H1 (cell line): ENCODE results near the gene C10orf95. TPM values are rescaled to one million over a fixed set of nuclear protein-coding genes. Genes with fewer than 3 reads are reported as not detected.

ENCODE experiments used
- CTCF ChIA-PET: fragments of 300-600 bp; sonication (Branson Sonifier 250); formaldehyde crosslinking; loops from one replicate; lab custom pipeline; 2021; ENCODE audit not compliant: partially characterized antibody; lab: Charles Lee
- POLR2A ChIA-PET: fragments of 300-600 bp; sonication (Branson Sonifier 250); formaldehyde crosslinking; loops from one replicate; lab custom pipeline; 2021; ENCODE audit warnings: inconsistent platforms; ENCODE audit not compliant: partially characterized antibody; lab: Charles Lee
- DNase-seq, 2 experiments: peaks; one replicate each; pipeline versions ENCODE4 v3.0.0 to v3.0.0-alpha.2; 2010 to 2022; ENCODE audit warnings: low spot score in 2 of 2, low read depth in 1 of 2, mixed read lengths in 1 of 2
- FAIRE-seq: peaks from 2 replicates; lab custom pipeline; 2011; peaks lifted over from hg19 to GRCh38; lab: Jason Lieb, UNC
- H2AFZ ChIP-seq: 2 replicates; pipeline ENCODE4 v1.8.1; 2012; ENCODE audit warnings: low read length, inconsistent platforms
- H2AK5ac ChIP-seq: 2 replicates; pipeline ENCODE4 v1.6.1; 2013; ENCODE audit warnings: low read depth, low read length
- H2BK120ac ChIP-seq: replicated peaks from 2 replicates; pipeline ENCODE3; 2013; ENCODE audit warnings: low read depth, low read length, inconsistent platforms
- H2BK12ac ChIP-seq: 2 replicates; pipeline ENCODE4 v1.6.1; 2013; ENCODE audit warnings: low read depth, low read length
- H2BK15ac ChIP-seq: 2 replicates; pipeline ENCODE4 v1.6.1; 2013; ENCODE audit warnings: low read length
- H2BK20ac ChIP-seq: 2 replicates; pipeline ENCODE4 v1.6.1; 2013; ENCODE audit warnings: low read length
- H2BK5ac ChIP-seq: 2 replicates; pipeline ENCODE4 v1.6.1; 2013; ENCODE audit warnings: low read depth, low read length
- H3K14ac ChIP-seq: 2 replicates; pipeline ENCODE4 v1.6.1; 2013; ENCODE audit warnings: inconsistent platforms; ENCODE audit not compliant: insufficient read length
- H3K18ac ChIP-seq: 2 replicates; pipeline ENCODE4 v1.6.1; 2013; ENCODE audit warnings: low read length; ENCODE audit errors: extremely low read depth
- H3K23ac ChIP-seq: 2 replicates; pipeline ENCODE4 v1.6.1; 2013; ENCODE audit warnings: inconsistent platforms; ENCODE audit not compliant: insufficient read length
- H3K23me2 ChIP-seq: 2 replicates; pipeline ENCODE4 v1.6.1; 2013; ENCODE audit warnings: low read depth, low read length
- H3K27ac ChIP-seq: 2 replicates; pipeline ENCODE4 v1.6.1; 2011; ENCODE audit warnings: low read depth, low read length, inconsistent platforms
- H3K27me3 ChIP-seq, 4 experiments: replicated peaks in 1 of 4; 1 replicate in 1 of 4; 2 replicates in 3 of 4; pipeline versions ENCODE4 v1.6.1 to v1.8.1; 2011 to 2013; ENCODE audit warnings: low read length in 3 of 4, mild to moderate bottlenecking in 3 of 4, inconsistent platforms in 2 of 4, mixed read lengths in 2 of 4, moderate library complexity in 1 of 4; ENCODE audit not compliant: control insufficient read depth in 3 of 4, insufficient read depth in 3 of 4; ENCODE audit errors: extremely low read depth in 1 of 4
- H3K36me3 ChIP-seq, 4 experiments: 2 replicates each; pipeline versions ENCODE4 v1.6.1 to v1.8.1; 2011 to 2013; ENCODE audit warnings: mild to moderate bottlenecking in 4 of 4, low read length in 3 of 4, moderate library complexity in 2 of 4, control low read depth in 1 of 4, inconsistent platforms in 1 of 4; ENCODE audit not compliant: insufficient read depth in 4 of 4, control insufficient read depth in 2 of 4
- H3K4ac ChIP-seq: replicated peaks from 2 replicates; pipeline ENCODE3; 2013; ENCODE audit warnings: low read length, low read depth, mixed read lengths, inconsistent platforms; ENCODE audit not compliant: insufficient read length
- H3K4me1 ChIP-seq, 4 experiments: replicated peaks in 1 of 4; 1 replicate in 1 of 4; 2 replicates in 3 of 4; pipeline versions ENCODE4 v1.6.1 to v1.8.1; 2011 to 2013; ENCODE audit warnings: low read length in 3 of 4, inconsistent platforms in 2 of 4, mixed read lengths in 1 of 4; ENCODE audit not compliant: insufficient read depth in 4 of 4, control insufficient read depth in 3 of 4
- H3K4me2 ChIP-seq, 2 experiments: 2 replicates each; pipeline versions ENCODE4 v1.6.1 to v1.8.1; 2011 to 2013; ENCODE audit warnings: low read depth in 2 of 2, low read length in 2 of 2, control low read depth in 1 of 2, inconsistent platforms in 1 of 2, mild to moderate bottlenecking in 1 of 2; ENCODE audit not compliant: insufficient read depth in 1 of 2
- H3K4me3 ChIP-seq, 4 experiments: fragments of 200-600, 300-600 bp in 1 of 4; sonication (generic), shearing (Covaris generic), sonication (Bioruptor Twin) in 1 of 4; 2 replicates each; pipeline versions ENCODE4 v1.5.1 to v1.8.1; 2011 to 2016; ENCODE audit warnings: low read length in 4 of 4, low read depth in 3 of 4, control low read depth in 2 of 4, inconsistent platforms in 2 of 4, mild to moderate bottlenecking in 2 of 4, mixed read lengths in 1 of 4, moderate library complexity in 1 of 4; ENCODE audit not compliant: insufficient read depth in 2 of 4; ENCODE audit errors: extremely low read depth in 1 of 4
- H3K56ac ChIP-seq: replicated peaks from 2 replicates; pipeline ENCODE3; 2013; ENCODE audit warnings: low read depth, mild to moderate bottlenecking, mixed read lengths, low read length, inconsistent platforms; ENCODE audit not compliant: insufficient read length
- H3K79me1 ChIP-seq: 2 replicates; pipeline ENCODE4 v1.6.1; 2013; ENCODE audit warnings: low read depth, low read length, control low read depth
- H3K79me2 ChIP-seq, 2 experiments: 2 replicates each; pipeline versions ENCODE4 v1.6.1 to v1.8.1; 2012 to 2013; ENCODE audit warnings: low read length in 2 of 2, mild to moderate bottlenecking in 2 of 2, inconsistent platforms in 1 of 2; ENCODE audit not compliant: insufficient read depth in 2 of 2, control insufficient read depth in 1 of 2
- H3K9ac ChIP-seq, 4 experiments: replicated peaks in 1 of 4; 1 replicate in 1 of 4; 2 replicates in 3 of 4; pipeline versions ENCODE4 v1.6.1 to v1.8.1; 2011 to 2013; ENCODE audit warnings: low read depth in 3 of 4, low read length in 3 of 4, control low read depth in 2 of 4, mild to moderate bottlenecking in 2 of 4, moderate library complexity in 2 of 4, inconsistent platforms in 1 of 4; ENCODE audit errors: extremely low read depth in 1 of 4
- H3K9me3 ChIP-seq, 2 experiments: 2 replicates each; pipeline versions ENCODE4 v1.6.1 to v1.8.1; 2012 to 2013; ENCODE audit warnings: mild to moderate bottlenecking in 2 of 2, moderate library complexity in 2 of 2, control low read depth in 1 of 2, inconsistent platforms in 1 of 2, low read depth in 1 of 2, low read length in 1 of 2, mixed read lengths in 1 of 2; ENCODE audit not compliant: insufficient read depth in 2 of 2
- H4K20me1 ChIP-seq, 2 experiments: replicated peaks in 1 of 2; 2 replicates each; pipeline versions ENCODE3 to v1.8.1; 2011 to 2013; ENCODE audit warnings: inconsistent platforms in 2 of 2, low read length in 2 of 2, mild to moderate bottlenecking in 1 of 2; ENCODE audit not compliant: insufficient read depth in 2 of 2, control insufficient read depth in 1 of 2
- H4K5ac ChIP-seq: 2 replicates; pipeline ENCODE4 v1.6.1; 2013; ENCODE audit warnings: low read length, low read depth, mixed read lengths, inconsistent platforms; ENCODE audit not compliant: insufficient read length
- H4K8ac ChIP-seq: 2 replicates; pipeline ENCODE4 v1.8.0; 2013; ENCODE audit warnings: mild to moderate bottlenecking, moderate library complexity, low read length, inconsistent platforms; ENCODE audit not compliant: insufficient read depth; ENCODE audit errors: extremely low read depth
- H4K91ac ChIP-seq: replicated peaks from 2 replicates; pipeline ENCODE3; 2013; ENCODE audit warnings: low read length, mixed read lengths, inconsistent platforms; ENCODE audit not compliant: insufficient read length
- SAP30 ChIP-seq: fragments of 300-600 bp; sonication (generic); IDR thresholded peaks from 2 replicates; pipeline ENCODE4 v1.7.1; 2012; ENCODE audit warnings: low read length, moderate library complexity, mild to moderate bottlenecking, inconsistent platforms; ENCODE audit not compliant: insufficient read depth, insufficient replicate concordance
- USF2 ChIP-seq: IDR thresholded peaks from 2 replicates; pipeline ENCODE4 v1.6.1; 2011; ENCODE audit warnings: low read length, improper control_type of control experiment
- WGBS, 2 experiments: shearing (Covaris generic) in 1 of 2; methylation state at CpG; one replicate each; pipeline versions ENCODE4 v1.1.6 to v1.1.7; 2013 to 2015; ENCODE audit warnings: low lambda C conversion rate in 2 of 2, mixed read lengths in 2 of 2, inconsistent platforms in 1 of 2, low coverage in 1 of 2, missing lambda C conversion rate in 1 of 2; ENCODE audit not compliant: insufficient replicate concordance in 2 of 2, insufficient coverage in 1 of 2, insufficient read length in 1 of 2; ENCODE audit errors: extremely low coverage in 1 of 2, missing lambda C conversion rate in 1 of 2; 5-methylcytosine and 5-hydroxymethylcytosine counted together
- long read RNA-seq, 2 experiments: library from RNA in 1 of 2; library from capped mRNA in 1 of 2; stranded (forward); transcript quantifications; one replicate each; pipeline ENCODE4 v2.0.0, GENCODE V29; 2021; ENCODE audit warnings: inconsistent platforms in 1 of 2
- polyA minus RNA-seq, 3 experiments: library from RNA; depleted of rRNA, polyadenylated mRNA; stranded (reverse); fragments of >200 nt; gene quantifications; 1 replicate in 2 of 3; 2 replicates in 1 of 3; pipeline ENCODE4 v1.2.3, GENCODE V29; 2011
- polyA plus RNA-seq, 7 experiments: library from polyadenylated mRNA; depleted of rRNA in 3 of 7; stranded (reverse) in 5 of 7; unstranded in 2 of 7; fragments of >200 nt in 5 of 7; fragments of 200-250 nt in 2 of 7; gene quantifications; 1 replicate in 5 of 7; 2 replicates in 1 of 7; 4 replicates in 1 of 7; pipeline versions ENCODE4 v1.2.1 to v1.2.3, GENCODE V29; 2011 to 2013; ENCODE audit warnings: missing spikeins in 2 of 7, mixed read lengths in 2 of 7
- total RNA-seq: library from RNA; stranded (reverse); fragmentation: NEBNext Ultra II Directional; extraction: Animal tissue kit (Norgen Biotek cat#: 25700); gene quantifications from 2 replicates; pipeline ENCODE4 v1.2.1, GENCODE V29; 2021

The C10orf95 gene
- total RNA-seq (0.34 and 0.44 TPM in 2 replicates), polyA plus RNA-seq (2011; rRNA removed) (0.48 and 0.80 TPM in 2 replicates), polyA minus RNA-seq (2011; rRNA and poly(A)+ RNA removed) (0.49 and 0.76 TPM in 2 replicates)
- 0.41 TPM for polyA plus RNA-seq (2011; cell fraction: cytosol; rRNA removed)
- 0.40 TPM for polyA plus RNA-seq (2011; cell fraction: nucleus; rRNA removed)
- 1.8 to 2.5 TPM (median 2.2 TPM) in 4 replicates for polyA plus RNA-seq (2012, experiment 1 of 2)
- polyA plus RNA-seq (2012, experiment 2 of 2), result 0.34 TPM
- polyA plus RNA-seq (2013, experiment 1 of 2), result 0.32 TPM
- 0.35 TPM for polyA plus RNA-seq (2013, experiment 2 of 2)
- polyA minus RNA-seq (2011; cell fraction: cytosol; rRNA and poly(A)+ RNA removed), result not detected
- not detected for polyA minus RNA-seq (2011; cell fraction: nucleus; rRNA and poly(A)+ RNA removed)
- long read RNA-seq, experiment 1, result 0 reads
- long read RNA-seq, experiment 2, result 0 reads

DNA sequence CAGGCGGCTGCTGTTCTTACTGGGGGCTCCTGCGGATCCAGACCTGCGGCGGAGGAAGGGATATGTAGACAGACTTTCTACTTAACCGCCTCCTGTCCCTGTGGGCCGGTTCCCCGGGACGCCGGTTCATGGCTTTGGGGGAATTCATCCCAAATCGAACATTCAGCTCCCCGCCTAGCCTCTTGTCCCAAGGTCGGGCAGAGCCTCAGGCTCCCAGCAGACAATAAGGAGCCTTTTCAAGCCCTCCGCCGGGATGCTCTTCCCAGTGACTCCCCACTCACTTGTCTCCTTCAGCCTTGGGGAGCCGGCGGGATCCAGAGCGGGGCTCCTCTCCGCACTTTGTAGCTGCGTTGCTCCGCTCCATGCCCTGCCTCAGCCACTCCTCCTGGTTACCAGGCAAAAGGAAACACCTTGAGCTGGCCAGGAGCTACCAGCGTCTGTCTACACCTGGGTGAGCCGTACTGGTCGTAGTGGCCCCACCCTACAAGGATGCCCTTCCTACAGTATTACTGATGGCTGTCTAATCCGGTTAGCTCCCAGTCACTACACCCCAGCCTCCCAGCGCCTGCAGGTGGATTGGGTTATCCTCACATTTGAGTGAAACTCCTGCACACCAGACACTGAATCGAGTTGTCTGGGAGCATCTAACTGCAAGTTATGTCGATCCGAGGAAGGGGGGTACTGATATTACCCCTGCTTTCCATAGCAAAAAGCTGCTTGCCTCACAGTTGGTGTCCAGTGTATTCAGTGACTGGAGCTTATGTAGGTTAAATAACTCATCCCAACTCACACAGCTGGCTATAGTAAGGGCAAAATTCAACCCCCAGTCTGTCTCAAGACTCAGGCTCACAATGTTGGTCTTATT, at the start of gene C10orf95:
TSS of gene C10orf95 (minus strand) at position 439 of the 865 bp plus-strand sequence. CDS start 450 bp downstream, outside the sequence.
- H3K56ac ChIP-seq, result peak within 1 kb of the TSS; percentile 30
- no peak within 1 kb of the TSS for H2AK5ac ChIP-seq
- H2BK20ac ChIP-seq, result no peak within 1 kb of the TSS
- peaks cover 5 to 27% (median 18%) of the 10 kb centered on the region in 4 experiments for H3K4me1 ChIP-seq
- no peaks in the 10 kb centered on the region for H3K9me3 ChIP-seq
- H3K18ac ChIP-seq, result peak within 1 kb of the TSS; percentile 99; the same call in 1 of the 2 replicates
- no peak within 1 kb of the TSS for H2BK15ac ChIP-seq
- ChIA-PET POLR2A (interaction anchor here (0.7 to 6.7 kb wide), 15 partner anchors 8 to 208 kb away, joined by 3 to 75 read pairs (median 4); partner anchors contain the start of genes ACTR1A, CUEDC2 and FBXL15), CTCF (interaction anchor here (0.9 to 5.0 kb wide), 24 partner anchors 11 to 379 kb away, joined by 3 to 38 read pairs (median 4); partner anchors contain the start of genes ACTR1A, CUEDC2 and FBXL15)
- H4K91ac ChIP-seq, result no peak within 1 kb of the TSS
- no peak within 1 kb of the TSS for H4K5ac ChIP-seq
- peaks cover 0 to 2% of the 10 kb centered on the region in 2 experiments for H4K20me1 ChIP-seq
- H3K4me3 ChIP-seq, result peak within 1 kb of the TSS; percentile 87 to 99 (median 98)
- 38% methylated on average over 24 of the region's 28 CpGs; no CpG with 5 or more reads in 1 of the 2 experiments for WGBS, 2 experiments
- H3K9ac ChIP-seq, result peak within 1 kb of the TSS; percentile 25 to 96 (median 72)
- H3K36me3 ChIP-seq, result peaks cover 0 to 33% (median 5%) of the 10 kb centered on the region in 4 experiments; a peak in 5 of 8 replicates
- FAIRE-seq (no peak), DNase-seq (no peak)
- H3K79me2 ChIP-seq, result peaks cover 0 to 18% of the 10 kb centered on the region in 2 experiments; a peak in 2 of 4 replicates
- H3K4ac ChIP-seq, result no peak within 1 kb of the TSS
- no peak within 1 kb of the TSS for H3K23ac ChIP-seq
- H3K27ac ChIP-seq, result peak within 1 kb of the TSS; percentile 72; the same call in 1 of the 2 replicates
- H3K79me1 ChIP-seq, result peaks cover 3% of the 10 kb centered on the region; the same call in 1 of the 2 replicates
- 0 out of 2 replicates have a peak within 1 kb of the TSS, but pooled peaks have one; percentile 2 for H2BK12ac ChIP-seq
- H4K8ac ChIP-seq, result peak within 1 kb of the TSS; percentile 89
- peak within 1 kb of the TSS; percentile 96; the same call in 1 of the 2 replicates for H2BK5ac ChIP-seq
- H3K23me2 ChIP-seq, result peaks cover 9% of the 10 kb centered on the region
- peak within 1 kb of the TSS; percentile 99 to 100 for H3K4me2 ChIP-seq
- no peaks in the 10 kb centered on the region for H3K27me3 ChIP-seq
- H2BK120ac ChIP-seq, result no peak within 1 kb of the TSS
- H2AFZ ChIP-seq, result no peak within 1 kb of the TSS
- TF ChIP-seq SAP30 (peak; percentile 68), USF2 (no peak)
- TF ChIP-seq, all 59 proteins: peak for 1
- no peak within 1 kb of the TSS for H3K14ac ChIP-seq
